Measurements from ENCODE around the gene HELZ. TPM values are rescaled to one million over a fixed set of nuclear protein-coding genes. Genes with fewer than 3 reads are reported as not detected.

The HELZ gene
- total RNA-seq, 1 donor from 2014 or later = 53.4 TPM

- no peak overlapping the region for H3K27ac Mint-ChIP-seq (ENCODE audit: unreplicated experiment)
- H3K9ac ChIP-seq (ENCODE audit: low read length) = no peak overlapping the region
- H3K79me2 ChIP-seq (ENCODE audit: insufficient read depth, low read length) = no peaks in the 10 kb centered on the region
- no peaks in the 10 kb centered on the region for H3K4me1 ChIP-seq (ENCODE audit: insufficient read depth, low read length)
- FAIRE-seq (no peak), DNase-seq (ENCODE audit: low read depth) (no peak)
- no peak overlapping the region for H3K4me3 Mint-ChIP-seq (ENCODE audit: unreplicated experiment)
- H3K4me1 Mint-ChIP-seq (ENCODE audit: low read depth, unreplicated experiment) = no peaks in the 10 kb centered on the region
- H4K20me1 ChIP-seq (ENCODE audit: insufficient read depth, low read length) = peaks cover 20% of the 10 kb centered on the region
- no peak overlapping the region for H3K4me2 ChIP-seq (ENCODE audit: low read length)
- peaks cover 4% of the 10 kb centered on the region for H3K36me3 ChIP-seq (ENCODE audit: insufficient read depth, low read length)
- H3K27me3 Mint-ChIP-seq (ENCODE audit: low read depth, unreplicated experiment) = no peaks in the 10 kb centered on the region
- no peaks in the 10 kb centered on the region for H3K9me3 Mint-ChIP-seq (ENCODE audit: unreplicated experiment)
- H3K27me3 ChIP-seq (ENCODE audit: insufficient read depth, low read length) = no peaks in the 10 kb centered on the region
- TF ChIP-seq, protein P1, sequence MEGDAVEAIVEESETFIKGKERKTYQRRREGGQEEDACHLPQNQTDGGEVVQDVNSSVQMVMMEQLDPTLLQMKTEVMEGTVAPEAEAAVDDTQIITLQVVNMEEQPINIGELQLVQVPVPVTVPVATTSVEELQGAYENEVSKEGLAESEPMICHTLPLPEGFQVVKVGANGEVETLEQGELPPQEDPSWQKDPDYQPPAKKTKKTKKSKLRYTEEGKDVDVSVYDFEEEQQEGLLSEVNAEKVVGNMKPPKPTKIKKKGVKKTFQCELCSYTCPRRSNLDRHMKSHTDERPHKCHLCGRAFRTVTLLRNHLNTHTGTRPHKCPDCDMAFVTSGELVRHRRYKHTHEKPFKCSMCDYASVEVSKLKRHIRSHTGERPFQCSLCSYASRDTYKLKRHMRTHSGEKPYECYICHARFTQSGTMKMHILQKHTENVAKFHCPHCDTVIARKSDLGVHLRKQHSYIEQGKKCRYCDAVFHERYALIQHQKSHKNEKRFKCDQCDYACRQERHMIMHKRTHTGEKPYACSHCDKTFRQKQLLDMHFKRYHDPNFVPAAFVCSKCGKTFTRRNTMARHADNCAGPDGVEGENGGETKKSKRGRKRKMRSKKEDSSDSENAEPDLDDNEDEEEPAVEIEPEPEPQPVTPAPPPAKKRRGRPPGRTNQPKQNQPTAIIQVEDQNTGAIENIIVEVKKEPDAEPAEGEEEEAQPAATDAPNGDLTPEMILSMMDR (IDR thresholded peaks at IDR 0.05; ENCODE audit: insufficient read depth, low read depth, low read length) = no peak
- no peak for TF ChIP-seq EZH2 (IDR thresholded peaks at IDR 0.05; ENCODE audit: insufficient read depth, low read length)
- no peak overlapping the region for H2AFZ ChIP-seq (ENCODE audit: low read depth, low read length)
- no peaks in the 10 kb centered on the region for H3K9me3 ChIP-seq (ENCODE audit: insufficient read depth, low read depth, low read length)
- H3K27ac ChIP-seq (ENCODE audit: low read depth, low read length) = no peak overlapping the region
- H3K36me3 Mint-ChIP-seq (ENCODE audit: low read depth, unreplicated experiment) = peaks cover 5% of the 10 kb centered on the region
- no peak overlapping the region for H3K4me3 ChIP-seq (ENCODE audit: insufficient read depth, low read depth, low read length)
Observed at GRCh38 chr17:67082107-67082506, 162.9 kb downstream of the HELZ start.

GRCh38 chr17:67080804-67081203, 164.2 kb downstream of the HELZ start:
- H3K4me1 Mint-ChIP-seq (ENCODE audit: low read depth, unreplicated experiment) = no peaks in the 10 kb centered on the region
- H3K36me3 Mint-ChIP-seq (ENCODE audit: low read depth, unreplicated experiment) = peaks cover 5% of the 10 kb centered on the region
- no peaks in the 10 kb centered on the region for H3K27me3 Mint-ChIP-seq (ENCODE audit: low read depth, unreplicated experiment)
- no peak for TF ChIP-seq EZH2 (IDR thresholded peaks at IDR 0.05; ENCODE audit: insufficient read depth, low read length)
- TF ChIP-seq, protein P1 (IDR thresholded peaks at IDR 0.05; ENCODE audit: insufficient read depth, low read depth, low read length) = no peak
- Histone ChIP-seq H4K20me1 (ENCODE audit: insufficient read depth, low read length) (peaks cover 17% of the 10 kb centered on the region), H3K4me2 (ENCODE audit: low read length) (no peak overlapping the region), H3K27me3 (ENCODE audit: insufficient read depth, low read length) (no peaks in the 10 kb centered on the region), H3K4me1 (ENCODE audit: insufficient read depth, low read length) (no peaks in the 10 kb centered on the region), H3K9ac (ENCODE audit: low read length) (no peak overlapping the region), H3K79me2 (ENCODE audit: insufficient read depth, low read length) (no peaks in the 10 kb centered on the region), H3K27ac (ENCODE audit: low read depth, low read length) (no peak overlapping the region), H3K9me3 (ENCODE audit: insufficient read depth, low read depth, low read length) (no peaks in the 10 kb centered on the region), H3K4me3 (ENCODE audit: insufficient read depth, low read depth, low read length) (no peak overlapping the region), H2AFZ (ENCODE audit: low read depth, low read length) (no peak overlapping the region), H3K36me3 (ENCODE audit: insufficient read depth, low read length) (peaks cover 3% of the 10 kb centered on the region)
- H3K27ac Mint-ChIP-seq (ENCODE audit: unreplicated experiment) = no peak overlapping the region
- no peaks in the 10 kb centered on the region for H3K9me3 Mint-ChIP-seq (ENCODE audit: unreplicated experiment)
- no peak for DNase-seq (ENCODE audit: low read depth)
- no peak overlapping the region for H3K4me3 Mint-ChIP-seq (ENCODE audit: unreplicated experiment)
- FAIRE-seq = no peak

DNA sequence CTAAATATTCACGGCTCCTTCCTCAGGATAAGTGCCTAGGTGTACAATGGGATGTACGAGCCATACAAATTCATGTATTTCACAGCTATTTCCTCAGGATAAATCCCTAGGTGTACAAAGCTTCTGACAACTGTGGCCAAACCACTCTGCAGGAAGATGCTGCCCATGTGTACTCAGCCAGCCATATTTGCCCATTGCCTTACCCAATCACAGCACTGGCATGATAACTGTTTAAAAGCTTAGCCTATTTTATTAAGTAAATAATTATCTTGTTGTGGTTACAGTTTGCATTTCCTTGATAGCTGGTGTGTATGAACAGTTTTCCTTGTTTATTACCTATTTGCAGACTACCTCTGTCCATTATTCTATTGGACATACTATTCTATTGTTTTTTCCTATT, 165.5 kb downstream of the HELZ start:
- TF ChIP-seq, protein P1 (IDR thresholded peaks at IDR 0.05; ENCODE audit: insufficient read depth, low read depth, low read length) = no peak
- no peak for TF ChIP-seq EZH2 (IDR thresholded peaks at IDR 0.05; ENCODE audit: insufficient read depth, low read length)
- no peak overlapping the region for H3K27ac ChIP-seq (ENCODE audit: low read depth, low read length)
- Mint-ChIP-seq H3K4me1 (ENCODE audit: low read depth, unreplicated experiment) (no peaks in the 10 kb centered on the region), H3K4me3 (ENCODE audit: unreplicated experiment) (no peak overlapping the region), H3K27ac (ENCODE audit: unreplicated experiment) (no peak overlapping the region), H3K36me3 (ENCODE audit: low read depth, unreplicated experiment) (peaks cover 5% of the 10 kb centered on the region), H3K27me3 (ENCODE audit: low read depth, unreplicated experiment) (no peaks in the 10 kb centered on the region), H3K9me3 (ENCODE audit: unreplicated experiment) (no peaks in the 10 kb centered on the region)
- H3K4me1 ChIP-seq (ENCODE audit: insufficient read depth, low read length) = no peaks in the 10 kb centered on the region
- no peak overlapping the region for H3K4me2 ChIP-seq (ENCODE audit: low read length)
- H2AFZ ChIP-seq (ENCODE audit: low read depth, low read length) = no peak overlapping the region
- H3K9ac ChIP-seq (ENCODE audit: low read length) = no peak overlapping the region
- H3K79me2 ChIP-seq (ENCODE audit: insufficient read depth, low read length) = no peaks in the 10 kb centered on the region
- H4K20me1 ChIP-seq (ENCODE audit: insufficient read depth, low read length) = peaks cover 17% of the 10 kb centered on the region
- no peak for FAIRE-seq
- H3K4me3 ChIP-seq (ENCODE audit: insufficient read depth, low read depth, low read length) = no peak overlapping the region
- no peak for DNase-seq (ENCODE audit: low read depth)
- H3K36me3 ChIP-seq (ENCODE audit: insufficient read depth, low read length) = peaks cover 3% of the 10 kb centered on the region
- no peaks in the 10 kb centered on the region for H3K9me3 ChIP-seq (ENCODE audit: insufficient read depth, low read depth, low read length)
- H3K27me3 ChIP-seq (ENCODE audit: insufficient read depth, low read length) = no peaks in the 10 kb centered on the region
